Thoracic aorta (tissue), 2 donors: Measurements from ENCODE around the gene PDZD4. TPM values are rescaled to one million over a fixed set of nuclear protein-coding genes. Genes with fewer than 3 reads are reported as not detected.
A peak's percentile ranks its signal among the peaks of the same experiment; 100 is the strongest.

Experiments
- ATAC-seq: fragments of 150-250 bp; one replicate; pipeline ENCODE4 v1.8.0; 2017; ENCODE audit warnings: low read depth; ENCODE audit not compliant: insufficient number of reproducible peaks, low FRiP score
- DNase-seq: peaks from one replicate; pipeline ENCODE4 v3.0.0-alpha.2; 2020; ENCODE audit warnings: low spot score
- H3K27ac ChIP-seq, 2 donors: fragments of 200-600 bp; sonication (generic); 1 replicate in 1 of 2; 2 replicates in 1 of 2; pipeline ENCODE4 v1.5.1; 2016; ENCODE audit warnings: mild to moderate bottlenecking in 2 of 2, moderate library complexity in 2 of 2
- H3K27me3 ChIP-seq: fragments of 200-600 bp; sonication (generic); replicated peaks from 2 replicates; pipeline ENCODE4 v1.6.0; 2016; ENCODE audit warnings: mild to moderate bottlenecking; ENCODE audit not compliant: insufficient read depth
- H3K36me3 ChIP-seq: fragments of 200-600 bp; sonication (generic); one replicate; pipeline ENCODE4 v1.5.1; 2016
- H3K4me1 ChIP-seq, 2 donors: fragments of 200-600 bp; sonication (generic); 1 replicate in 1 of 2; 2 replicates in 1 of 2; pipeline versions ENCODE4 v1.5.1 to v1.6.0; 2016; ENCODE audit warnings: low read depth in 2 of 2, mild to moderate bottlenecking in 1 of 2; ENCODE audit not compliant: control insufficient read depth in 1 of 2
- H3K4me3 ChIP-seq: fragments of 200-600 bp; sonication (generic); 2 replicates; pipeline ENCODE4 v1.5.1; 2016; ENCODE audit warnings: mild to moderate bottlenecking
- H3K9me3 ChIP-seq: fragments of 200-600 bp; sonication (generic); 2 replicates; pipeline ENCODE4 v1.5.1; 2016
- total RNA-seq, 2 donors: library from RNA; depleted of rRNA; stranded (reverse); fragments of >200 nt; gene quantifications; one replicate each; pipeline versions ENCODE4 v1.1.0 to v1.2.3, GENCODE V29; 2016
- TF ChIP-seq, protein P1 (sequence below): fragments of 200-600 bp; sonication (generic); IDR thresholded peaks from one replicate; pipeline ENCODE4 v1.5.1; 2019; ENCODE audit warnings: antibody characterized with exemption

PDZD4 gene
- total RNA-seq, 2 donors from 2014 or later = 4.4 to 11.6 TPM

- peaks cover 5% of the 10 kb centered on the region for H3K36me3 ChIP-seq
- H3K27ac ChIP-seq = peak overlapping the region; percentile 81 to 91
- ATAC-seq (no peak), DNase-seq (no peak)
- H3K4me1 ChIP-seq = peaks cover 8 to 35% of the 10 kb centered on the region in 2 donors
- no peaks in the 10 kb centered on the region for H3K9me3 ChIP-seq
- TF ChIP-seq, protein P1, sequence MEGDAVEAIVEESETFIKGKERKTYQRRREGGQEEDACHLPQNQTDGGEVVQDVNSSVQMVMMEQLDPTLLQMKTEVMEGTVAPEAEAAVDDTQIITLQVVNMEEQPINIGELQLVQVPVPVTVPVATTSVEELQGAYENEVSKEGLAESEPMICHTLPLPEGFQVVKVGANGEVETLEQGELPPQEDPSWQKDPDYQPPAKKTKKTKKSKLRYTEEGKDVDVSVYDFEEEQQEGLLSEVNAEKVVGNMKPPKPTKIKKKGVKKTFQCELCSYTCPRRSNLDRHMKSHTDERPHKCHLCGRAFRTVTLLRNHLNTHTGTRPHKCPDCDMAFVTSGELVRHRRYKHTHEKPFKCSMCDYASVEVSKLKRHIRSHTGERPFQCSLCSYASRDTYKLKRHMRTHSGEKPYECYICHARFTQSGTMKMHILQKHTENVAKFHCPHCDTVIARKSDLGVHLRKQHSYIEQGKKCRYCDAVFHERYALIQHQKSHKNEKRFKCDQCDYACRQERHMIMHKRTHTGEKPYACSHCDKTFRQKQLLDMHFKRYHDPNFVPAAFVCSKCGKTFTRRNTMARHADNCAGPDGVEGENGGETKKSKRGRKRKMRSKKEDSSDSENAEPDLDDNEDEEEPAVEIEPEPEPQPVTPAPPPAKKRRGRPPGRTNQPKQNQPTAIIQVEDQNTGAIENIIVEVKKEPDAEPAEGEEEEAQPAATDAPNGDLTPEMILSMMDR = no peak
- H3K27me3 ChIP-seq = no peaks in the 10 kb centered on the region
- peak overlapping the region; percentile 85 for H3K4me3 ChIP-seq
Observed at GRCh38 chrX:153794897-153795816, 35.2 kb downstream of the PDZD4 start.

GRCh38 chrX:153794018-153794896 is 36.1 kb downstream of the PDZD4 start, which contains the start of the genes IDH3G and SSR4:
Gene IDH3G, minus strand, starts transcription at chrX:153794375. Its CDS starts 49 bp downstream, at chrX:153794326.
Gene SSR4, plus strand, starts transcription at chrX:153794668. Its CDS starts 20 bp downstream, at chrX:153794688.
- Histone ChIP-seq H3K4me3 (peak within 1 kb of the TSS; percentile 85), H3K27me3 (no peaks in the 10 kb centered on the region), H3K4me1 (peaks cover 8 to 35% of the 10 kb centered on the region in 2 donors), H3K9me3 (no peaks in the 10 kb centered on the region), H3K36me3 (peaks cover 10% of the 10 kb centered on the region), H3K27ac (peak within 1 kb of the TSS; percentile 90 to 91)
- TF ChIP-seq, protein P1 = no peak
- peak; percentile 88 for ATAC-seq
- DNase-seq = peak; percentile 73

DNA sequence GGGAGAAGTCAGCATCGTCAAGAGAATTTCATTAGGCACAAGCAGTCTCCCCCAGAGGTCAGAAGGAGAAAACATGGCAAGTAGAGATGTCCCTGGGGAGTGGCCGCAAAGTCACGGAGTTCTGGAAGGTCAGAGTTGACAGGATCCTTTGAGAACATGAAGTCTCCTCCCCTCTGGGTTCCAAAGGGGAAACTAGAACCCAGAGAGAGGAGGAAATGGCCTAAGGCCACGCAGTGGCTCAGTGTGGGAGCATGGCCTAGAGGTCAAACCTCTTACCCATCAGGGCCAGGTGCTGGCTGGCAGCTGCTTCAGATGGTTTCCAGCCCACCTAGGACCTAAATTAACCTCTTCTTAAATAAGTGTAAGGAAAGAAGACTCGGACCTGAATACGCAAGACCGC is 37.1 kb downstream of the PDZD4 start:
- Histone ChIP-seq H3K4me3 (peak overlapping the region; percentile 85), H3K4me1 (peaks cover 8 to 35% of the 10 kb centered on the region in 2 donors), H3K27me3 (no peaks in the 10 kb centered on the region), H3K27ac (peak overlapping the region; percentile 90 to 91), H3K36me3 (peaks cover 8% of the 10 kb centered on the region), H3K9me3 (no peaks in the 10 kb centered on the region)
- no peak for ATAC-seq
- no peak for DNase-seq
- TF ChIP-seq, protein P1 = no peak

DNA sequence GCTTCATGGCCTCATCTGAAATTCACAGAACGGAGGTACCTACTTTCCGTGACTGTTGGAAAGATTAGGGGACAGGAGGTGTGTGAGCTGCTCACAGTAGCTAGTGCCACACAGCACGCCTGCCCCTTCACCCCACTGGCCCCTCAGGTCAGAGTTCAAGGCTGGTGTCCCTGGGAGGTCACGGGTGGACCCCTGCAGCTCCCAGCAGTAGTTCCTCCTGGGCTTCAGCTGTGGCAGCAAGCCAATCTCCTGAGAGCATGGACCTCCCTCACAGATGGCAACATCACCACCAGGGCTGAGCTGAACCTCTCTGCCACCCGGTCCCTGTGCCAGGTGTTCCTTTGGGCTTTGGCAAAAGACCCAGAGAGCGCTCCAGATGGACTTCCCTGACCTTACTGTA is 38.0 kb downstream of the PDZD4 start:
- Histone ChIP-seq H3K27me3 (no peaks in the 10 kb centered on the region), H3K9me3 (no peaks in the 10 kb centered on the region), H3K4me1 (peaks cover 8 to 35% of the 10 kb centered on the region in 2 donors), H3K27ac (no peak overlapping the region), H3K36me3 (peaks cover 5% of the 10 kb centered on the region), H3K4me3 (no peak overlapping the region)
- TF ChIP-seq, protein P1 = no peak
- ATAC-seq = no peak
- no peak for DNase-seq
